ENCODE results near the gene PRDM16. TPM values are rescaled to one million over a fixed set of nuclear protein-coding genes. Genes with fewer than 3 reads are reported as not detected.

Gene PRDM16
- total RNA-seq, 1 experiment from 2014 or later, result 0.17 TPM

DNA sequence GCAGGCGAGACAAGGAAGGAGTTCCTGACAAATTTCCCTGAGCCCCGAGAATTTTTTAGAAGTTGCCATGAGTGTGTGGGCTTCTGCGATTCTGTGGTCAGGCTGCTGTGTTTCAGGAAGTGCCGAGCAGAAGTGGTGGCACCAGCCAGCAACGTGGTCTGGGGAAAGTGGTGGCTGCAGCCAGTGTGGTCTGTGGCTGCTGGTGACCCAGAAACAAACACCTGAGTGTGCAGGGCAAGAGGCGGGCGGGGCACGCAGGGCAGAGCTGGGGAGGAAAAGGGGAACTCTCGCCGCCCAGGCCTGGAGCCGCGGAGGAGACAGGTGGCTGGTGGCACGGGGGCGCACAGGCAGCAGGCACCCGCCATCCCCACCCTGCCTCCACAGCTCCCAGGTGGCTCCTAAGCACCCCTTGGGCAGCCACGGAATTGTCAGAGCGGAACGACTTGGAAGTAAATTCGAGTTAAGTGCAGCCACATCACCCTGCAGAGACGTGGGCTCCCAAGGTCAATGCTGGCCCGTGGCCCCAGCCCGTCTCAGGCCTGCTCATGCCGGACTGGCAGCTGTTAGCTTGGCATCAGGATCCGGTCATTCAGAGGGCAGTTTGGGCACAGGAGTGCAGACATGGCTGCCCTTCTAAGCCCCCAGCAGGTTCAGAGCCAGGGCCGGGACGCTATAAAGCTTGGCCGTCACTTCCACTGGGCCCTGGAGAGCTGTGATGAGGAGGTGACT lies 25.1 kb downstream of the PRDM16 start:
- Mint-ChIP-seq H3K4me3 (no peak overlapping the region), H3K27ac (no peak overlapping the region; a peak in 1 of 7 replicates), H3K9me3 (no peaks in the 10 kb centered on the region), H3K36me3 (ENCODE audit: insufficient read depth in 1 of 3, low read depth in 3 of 3) (no peaks in the 10 kb centered on the region), H3K4me1 (no peaks in the 10 kb centered on the region), H3K27me3 (ENCODE audit: low read depth) (no peaks in the 10 kb centered on the region; the same call in none of the 2 replicates)
- Histone ChIP-seq H2AK5ac (ENCODE audit: insufficient read length, low read length) (no peak overlapping the region), H3K4me2 (ENCODE audit: insufficient read depth, insufficient read length, low read length) (no peak overlapping the region), H3K9ac (ENCODE audit: extremely low read depth, insufficient read length, low read length) (no peak overlapping the region), H3K79me2 (ENCODE audit: insufficient read depth, low read length) (no peaks in the 10 kb centered on the region), H3T11ph (ENCODE audit: low read length) (no peak overlapping the region), H3K79me1 (ENCODE audit: insufficient read depth, low read depth, low read length, poor library complexity, severe bottlenecking) (no peaks in the 10 kb centered on the region), H3K23me2 (ENCODE audit: insufficient read length, low read depth, low read length, poor library complexity, severe bottlenecking) (no peaks in the 10 kb centered on the region), H2BK15ac (ENCODE audit: low read depth, low read length) (no peak overlapping the region), H3K56ac (ENCODE audit: insufficient read length, low read depth, low read length) (no peak overlapping the region), H2BK12ac (ENCODE audit: insufficient read length, low read depth, low read length) (no peak overlapping the region), H3K4ac (ENCODE audit: low read depth, low read length) (no peak overlapping the region), H2BK5ac (ENCODE audit: insufficient read length, low read length) (no peak overlapping the region), H4K5ac (ENCODE audit: insufficient read length, low read depth, low read length) (no peak overlapping the region), H3K9me3 (ENCODE audit: control insufficient read depth, low read depth, low read length) (no peaks in the 10 kb centered on the region), H4K20me1 (ENCODE audit: control insufficient read depth, insufficient read depth, insufficient read length) (no peaks in the 10 kb centered on the region), H4K8ac (replicated peaks; ENCODE audit: insufficient read length, low read depth, low read length) (no peak overlapping the region), H3K27me3 (ENCODE audit: insufficient read depth, low read length) (no peaks in the 10 kb centered on the region), H4K91ac (ENCODE audit: insufficient read length, low read depth, low read length) (no peak overlapping the region), H3K18ac (ENCODE audit: insufficient read length, low read depth, low read length) (no peak overlapping the region), H3K14ac (ENCODE audit: insufficient read depth, low read length) (no peak overlapping the region; the same call in 1 of the 2 replicates), H2BK120ac (ENCODE audit: low read depth, low read length, poor library complexity, severe bottlenecking) (no peak overlapping the region), H3K4me1 (ENCODE audit: insufficient read depth, low read length) (no peaks in the 10 kb centered on the region), H3K23ac (ENCODE audit: insufficient read length, low read depth, low read length) (no peak overlapping the region), H2AFZ (ENCODE audit: low read length) (no peak overlapping the region), H3K27ac (ENCODE audit: insufficient read length, low read depth, low read length) (no peak overlapping the region), H2BK20ac (ENCODE audit: low read depth, low read length, poor library complexity, severe bottlenecking) (no peak overlapping the region)
- DNase-seq, result no peak
- no peak for TF ChIP-seq CTCF (conservative IDR thresholded peaks at IDR 0.05)
- WGBS (ENCODE audit: extremely low coverage, insufficient read length, low lambda C conversion rate), result no CpG with 5 or more reads among the region's 27 CpGs

Data from H9 (cell line).